ENCODE measurements around the gene ZBTB38.

DNA sequence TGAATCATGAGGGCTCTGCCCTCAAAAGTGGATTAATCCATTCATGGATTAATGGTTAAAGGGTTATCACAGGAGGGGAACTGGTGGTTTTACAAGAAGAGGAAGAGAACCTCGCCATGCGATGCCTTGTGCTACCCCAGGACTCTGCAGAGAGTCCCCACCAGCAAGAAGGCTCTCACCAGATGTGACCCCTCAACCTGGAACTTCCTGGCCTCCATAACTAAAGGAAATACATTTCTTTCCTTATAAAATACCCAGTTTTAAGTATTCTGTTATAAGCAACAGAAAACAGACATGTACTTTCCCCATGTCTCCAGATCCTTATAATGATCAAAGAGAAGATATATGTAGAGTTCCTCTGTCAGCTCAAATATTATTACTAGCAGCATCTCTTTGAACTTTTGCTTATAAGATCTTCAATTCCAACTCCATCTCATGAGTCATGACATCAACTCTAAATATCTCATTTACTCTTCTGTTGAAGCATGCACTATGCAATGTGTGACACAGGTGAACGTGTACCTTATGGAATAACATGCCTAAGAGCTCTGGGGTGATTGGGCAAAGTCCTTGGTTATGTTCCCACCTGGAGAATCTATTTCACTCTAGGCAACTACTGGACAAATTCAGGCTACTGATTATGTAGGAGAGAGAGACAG lies 37.5 kb upstream of the ZBTB38 start:
- no peak for TF ChIP-seq POLR2A (IDR thresholded peaks at IDR 0.05)
- TF ChIP-seq, protein P1, sequence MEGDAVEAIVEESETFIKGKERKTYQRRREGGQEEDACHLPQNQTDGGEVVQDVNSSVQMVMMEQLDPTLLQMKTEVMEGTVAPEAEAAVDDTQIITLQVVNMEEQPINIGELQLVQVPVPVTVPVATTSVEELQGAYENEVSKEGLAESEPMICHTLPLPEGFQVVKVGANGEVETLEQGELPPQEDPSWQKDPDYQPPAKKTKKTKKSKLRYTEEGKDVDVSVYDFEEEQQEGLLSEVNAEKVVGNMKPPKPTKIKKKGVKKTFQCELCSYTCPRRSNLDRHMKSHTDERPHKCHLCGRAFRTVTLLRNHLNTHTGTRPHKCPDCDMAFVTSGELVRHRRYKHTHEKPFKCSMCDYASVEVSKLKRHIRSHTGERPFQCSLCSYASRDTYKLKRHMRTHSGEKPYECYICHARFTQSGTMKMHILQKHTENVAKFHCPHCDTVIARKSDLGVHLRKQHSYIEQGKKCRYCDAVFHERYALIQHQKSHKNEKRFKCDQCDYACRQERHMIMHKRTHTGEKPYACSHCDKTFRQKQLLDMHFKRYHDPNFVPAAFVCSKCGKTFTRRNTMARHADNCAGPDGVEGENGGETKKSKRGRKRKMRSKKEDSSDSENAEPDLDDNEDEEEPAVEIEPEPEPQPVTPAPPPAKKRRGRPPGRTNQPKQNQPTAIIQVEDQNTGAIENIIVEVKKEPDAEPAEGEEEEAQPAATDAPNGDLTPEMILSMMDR (IDR thresholded peaks at IDR 0.05) = no peak
- TF ChIP-seq POLR2AphosphoS5 (IDR thresholded peaks at IDR 0.05) = no peak

Data from breast epithelium (tissue), 3 donors.